ENCODE measurements around the gene MYH16.
"Not testable (repeated sequence)": the region's sequence is repeated elsewhere in the genome, so short reads cannot be mapped to it uniquely, and the experiment has no call there.

The MYH16 gene

GRCh38 chr7:99272476-99273045, at the start of gene MYH16:
MYH16 (plus strand) TSS chr7:99272839.
- no peak for DNase-seq (ENCODE audit: low spot score)

GRCh38 chr7:99224263-99224898, 48.3 kb upstream of the MYH16 start:
- peak; percentile 12 for DNase-seq (ENCODE audit: low spot score)

- DNase-seq (ENCODE audit: low spot score), result no peak
Measured at GRCh38 chr7:99224899-99225265, 47.8 kb upstream of the MYH16 start.

GRCh38 chr7:99229234-99229633, 43.4 kb upstream of the MYH16 start:
- DNase-seq (ENCODE audit: low spot score), result no peak

GRCh38 chr7:99232082-99232770, 40.4 kb upstream of the MYH16 start:
- DNase-seq (ENCODE audit: low spot score), result no peak

- not testable (repeated sequence) for DNase-seq (ENCODE audit: low spot score)
Measured at GRCh38 chr7:99232955-99233354, 39.7 kb upstream of the MYH16 start.

- no peak for DNase-seq (ENCODE audit: low spot score)
Measured at GRCh38 chr7:99234185-99234584, 38.5 kb upstream of the MYH16 start.

- no peak for DNase-seq (ENCODE audit: low spot score)
Measured at GRCh38 chr7:99235925-99236324, 36.7 kb upstream of the MYH16 start.

GRCh38 chr7:99237876-99238275, 34.8 kb upstream of the MYH16 start:
- DNase-seq (ENCODE audit: low spot score), result not testable (repeated sequence)

- no peak for DNase-seq (ENCODE audit: low spot score)
Measured at GRCh38 chr7:99238558-99239341, 33.9 kb upstream of the MYH16 start.

- DNase-seq (ENCODE audit: low spot score), result no peak
Measured at GRCh38 chr7:99242682-99243081, 30.0 kb upstream of the MYH16 start.

GRCh38 chr7:99243751-99244337, 28.8 kb upstream of the MYH16 start:
- no peak for DNase-seq (ENCODE audit: low spot score)

- DNase-seq (ENCODE audit: low spot score), result no peak
Measured at GRCh38 chr7:99244939-99245338, 27.7 kb upstream of the MYH16 start.

GRCh38 chr7:99248391-99249095, 24.1 kb upstream of the MYH16 start:
- no peak for DNase-seq (ENCODE audit: low spot score)

GRCh38 chr7:99249985-99250575, 22.6 kb upstream of the MYH16 start:
- no peak for DNase-seq (ENCODE audit: low spot score)

- DNase-seq (ENCODE audit: low spot score), result no peak
Measured at GRCh38 chr7:99252166-99252895, 20.3 kb upstream of the MYH16 start.

- no peak for DNase-seq (ENCODE audit: low spot score)
Measured at GRCh38 chr7:99253369-99253768, 19.3 kb upstream of the MYH16 start.

GRCh38 chr7:99254390-99254789, 18.2 kb upstream of the MYH16 start:
- DNase-seq (ENCODE audit: low spot score), result no peak

GRCh38 chr7:99255463-99255862, 17.2 kb upstream of the MYH16 start:
- no peak for DNase-seq (ENCODE audit: low spot score)

GRCh38 chr7:99257065-99257464, 15.6 kb upstream of the MYH16 start:
- no peak for DNase-seq (ENCODE audit: low spot score)

- DNase-seq (ENCODE audit: low spot score), result no peak
Measured at GRCh38 chr7:99257675-99258074, 15.0 kb upstream of the MYH16 start.

Data from hematopoietic multipotent progenitor cell treated with erythropoietin and hydrocortisone succinate and interleukin-3 and kit ligand, for 17 days (in vitro differentiated cells).